ENCODE measurements around the gene LY9. TPM values are rescaled to one million over a fixed set of nuclear protein-coding genes. Genes with fewer than 3 reads are reported as not detected.

Gene LY9
- total RNA-seq, 1 donor from 2014 or later: not detected

DNA sequence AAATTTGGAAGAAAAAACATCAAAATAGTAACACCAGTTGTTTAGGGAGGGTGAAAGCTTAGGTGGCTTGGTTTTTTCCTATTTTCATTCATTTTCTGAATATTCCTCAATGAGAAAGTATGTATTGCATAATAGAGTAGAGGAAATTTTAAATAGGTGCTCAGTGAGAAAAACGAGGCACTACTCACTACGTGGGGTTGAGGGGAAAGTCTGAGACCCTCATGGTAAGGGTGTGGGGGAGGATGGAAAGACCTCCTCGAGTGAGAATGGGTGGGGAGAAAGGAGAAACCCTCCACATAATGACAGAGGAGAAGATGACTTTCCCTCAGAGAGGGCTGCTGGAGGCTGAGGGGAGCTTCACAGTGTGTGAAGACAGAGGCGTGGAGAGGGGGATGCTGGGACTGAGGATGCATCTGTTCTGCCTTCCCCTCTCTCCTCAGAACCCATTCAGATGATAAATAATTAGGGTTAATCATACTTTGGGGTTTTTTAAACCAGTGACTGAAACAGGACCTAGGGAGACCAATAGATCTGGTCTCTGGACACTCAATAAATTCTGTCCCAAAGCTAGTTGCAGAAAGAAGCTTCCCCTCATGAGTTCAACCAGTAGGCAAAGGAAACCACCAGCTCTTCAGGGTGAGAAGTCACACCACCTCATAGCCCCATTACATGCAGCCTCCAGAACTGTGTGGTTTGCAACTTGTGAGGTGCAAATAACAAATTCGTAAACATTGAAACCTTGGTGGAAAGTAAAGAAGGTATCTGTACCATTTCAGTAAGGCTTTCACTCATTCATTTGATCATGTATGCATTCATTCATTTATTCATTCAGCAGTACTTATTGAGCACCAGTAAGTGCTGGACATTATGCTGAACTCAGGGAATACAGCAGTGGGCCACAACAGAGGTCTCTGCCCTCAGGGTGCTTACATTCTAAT, 39.8 kb upstream of the LY9 start:
- H3K27ac Mint-ChIP-seq: no peak overlapping the region
- H3K9me3 Mint-ChIP-seq (ENCODE audit: low read depth): no peaks in the 10 kb centered on the region
- no peak overlapping the region for H3K4me3 Mint-ChIP-seq (ENCODE audit: low read depth)
- TF ChIP-seq CTCF (IDR thresholded peaks at IDR 0.05; ENCODE audit: unreplicated experiment): no peak
- DNase-seq (ENCODE audit: low spot score, unreplicated experiment): no peak
- peaks cover 5% of the 10 kb centered on the region for H3K4me1 Mint-ChIP-seq (ENCODE audit: low read depth)
- no peaks in the 10 kb centered on the region for H3K36me3 Mint-ChIP-seq (ENCODE audit: insufficient read depth)
- H3K27me3 Mint-ChIP-seq: peaks cover 17% of the 10 kb centered on the region

DNA sequence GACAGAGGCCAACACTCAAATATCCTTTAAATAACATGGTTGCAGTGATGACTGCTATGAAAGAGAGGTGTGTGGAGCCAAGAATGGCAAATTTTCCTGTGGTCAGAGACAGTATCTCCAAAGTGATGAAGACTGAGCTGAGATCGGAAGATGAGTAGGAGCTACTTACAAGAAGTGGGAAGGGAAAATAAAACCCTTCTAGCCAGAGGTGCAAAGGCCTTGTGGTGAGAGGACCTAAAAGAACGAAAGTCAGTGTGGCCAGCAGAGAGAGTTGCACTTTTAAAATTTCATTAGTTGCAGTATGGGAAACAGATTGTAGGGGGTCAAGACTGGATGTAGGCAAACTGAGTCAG, 39.1 kb upstream of the LY9 start:
- TF ChIP-seq CTCF (IDR thresholded peaks at IDR 0.05; ENCODE audit: unreplicated experiment): no peak
- Mint-ChIP-seq H3K4me3 (ENCODE audit: low read depth) (no peak overlapping the region), H3K4me1 (ENCODE audit: low read depth) (peaks cover 5% of the 10 kb centered on the region), H3K36me3 (ENCODE audit: insufficient read depth) (no peaks in the 10 kb centered on the region), H3K9me3 (ENCODE audit: low read depth) (no peaks in the 10 kb centered on the region), H3K27ac (no peak overlapping the region), H3K27me3 (peaks cover 14% of the 10 kb centered on the region)
- no peak for DNase-seq (ENCODE audit: low spot score, unreplicated experiment)

DNA sequence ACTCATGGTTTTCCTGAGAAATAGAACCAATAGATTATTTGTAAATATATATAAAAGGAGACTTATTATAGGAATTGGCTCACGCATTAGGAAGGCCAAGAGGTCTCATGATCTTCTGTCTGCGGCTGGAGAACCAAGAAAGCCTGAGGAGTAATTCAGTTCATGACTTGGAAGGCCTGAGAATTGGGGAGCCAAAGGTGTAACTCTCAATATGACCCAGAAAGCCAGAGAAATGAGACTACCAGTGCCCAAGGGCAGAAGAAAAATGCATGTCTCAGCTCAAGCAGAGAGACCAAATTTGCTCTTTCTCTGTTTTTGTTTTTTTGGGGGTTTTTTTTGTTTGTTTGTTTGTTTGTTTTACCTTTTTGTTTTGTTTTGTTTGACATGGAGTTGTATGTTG, 37.5 kb upstream of the LY9 start:
- no peak for TF ChIP-seq CTCF (IDR thresholded peaks at IDR 0.05; ENCODE audit: unreplicated experiment)
- no peak for DNase-seq (ENCODE audit: low spot score, unreplicated experiment)
- no peaks in the 10 kb centered on the region for H3K4me1 Mint-ChIP-seq (ENCODE audit: low read depth)
- no peak overlapping the region for H3K27ac Mint-ChIP-seq
- no peaks in the 10 kb centered on the region for H3K27me3 Mint-ChIP-seq
- H3K9me3 Mint-ChIP-seq (ENCODE audit: low read depth): no peaks in the 10 kb centered on the region
- no peaks in the 10 kb centered on the region for H3K36me3 Mint-ChIP-seq (ENCODE audit: insufficient read depth)
- H3K4me3 Mint-ChIP-seq (ENCODE audit: low read depth): no peak overlapping the region

GRCh38 chr1:160759740-160760139, 36.2 kb upstream of the LY9 start:
- no peak for DNase-seq (ENCODE audit: low spot score, unreplicated experiment)
- Mint-ChIP-seq H3K4me3 (ENCODE audit: low read depth) (no peak overlapping the region), H3K27me3 (no peaks in the 10 kb centered on the region), H3K9me3 (ENCODE audit: low read depth) (no peaks in the 10 kb centered on the region), H3K27ac (no peak overlapping the region), H3K4me1 (ENCODE audit: low read depth) (no peaks in the 10 kb centered on the region), H3K36me3 (ENCODE audit: insufficient read depth) (no peaks in the 10 kb centered on the region)
- no peak for TF ChIP-seq CTCF (IDR thresholded peaks at IDR 0.05; ENCODE audit: unreplicated experiment)

DNA sequence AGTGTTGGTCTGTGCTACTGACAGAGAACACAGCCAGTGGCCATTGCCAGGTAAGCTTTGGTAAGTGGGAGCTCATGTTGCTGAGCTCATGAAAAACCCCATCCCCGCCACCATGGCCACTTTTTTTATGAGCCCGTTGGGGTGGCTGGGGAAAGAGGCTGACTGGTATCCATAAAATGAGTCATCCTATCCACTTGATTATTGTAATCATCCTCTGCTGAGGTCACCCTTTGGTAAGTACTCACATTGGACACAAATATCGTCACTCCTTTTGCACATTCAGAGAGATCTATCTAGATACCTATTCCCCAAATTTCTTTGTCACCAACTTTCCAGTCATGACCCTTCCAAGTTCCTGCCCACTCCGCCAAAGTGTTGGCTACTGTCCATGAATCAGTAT, 34.9 kb upstream of the LY9 start:
- Mint-ChIP-seq H3K4me3 (ENCODE audit: low read depth) (no peak overlapping the region), H3K9me3 (ENCODE audit: low read depth) (no peaks in the 10 kb centered on the region), H3K4me1 (ENCODE audit: low read depth) (no peaks in the 10 kb centered on the region), H3K36me3 (ENCODE audit: insufficient read depth) (no peaks in the 10 kb centered on the region), H3K27me3 (no peaks in the 10 kb centered on the region), H3K27ac (no peak overlapping the region)
- DNase-seq (ENCODE audit: low spot score, unreplicated experiment): no peak
- TF ChIP-seq CTCF (IDR thresholded peaks at IDR 0.05; ENCODE audit: unreplicated experiment): no peak
